Fibroblast of skin of back (primary cell): ENCODE data around the gene FALEC.

Experiments used
- DNase-seq: peaks from one replicate; pipeline ENCODE4 v3.0.0-alpha.2; 2013

Gene FALEC

DNA sequence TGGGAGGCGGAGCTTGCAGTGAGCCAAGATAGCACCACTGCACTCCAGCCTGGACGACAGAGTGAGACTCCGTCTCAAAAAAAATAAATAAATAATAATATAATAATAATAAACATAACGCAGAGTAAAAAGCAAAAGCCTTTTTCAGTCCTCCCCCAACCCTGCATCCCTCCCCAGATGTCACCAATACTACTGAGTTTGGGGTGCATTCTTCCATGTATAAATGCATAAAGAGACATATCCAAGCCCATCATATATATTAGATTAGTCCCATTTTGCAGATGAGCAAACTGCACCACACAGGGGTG is 32.7 kb downstream of the FALEC start:
- no peak for DNase-seq

DNA sequence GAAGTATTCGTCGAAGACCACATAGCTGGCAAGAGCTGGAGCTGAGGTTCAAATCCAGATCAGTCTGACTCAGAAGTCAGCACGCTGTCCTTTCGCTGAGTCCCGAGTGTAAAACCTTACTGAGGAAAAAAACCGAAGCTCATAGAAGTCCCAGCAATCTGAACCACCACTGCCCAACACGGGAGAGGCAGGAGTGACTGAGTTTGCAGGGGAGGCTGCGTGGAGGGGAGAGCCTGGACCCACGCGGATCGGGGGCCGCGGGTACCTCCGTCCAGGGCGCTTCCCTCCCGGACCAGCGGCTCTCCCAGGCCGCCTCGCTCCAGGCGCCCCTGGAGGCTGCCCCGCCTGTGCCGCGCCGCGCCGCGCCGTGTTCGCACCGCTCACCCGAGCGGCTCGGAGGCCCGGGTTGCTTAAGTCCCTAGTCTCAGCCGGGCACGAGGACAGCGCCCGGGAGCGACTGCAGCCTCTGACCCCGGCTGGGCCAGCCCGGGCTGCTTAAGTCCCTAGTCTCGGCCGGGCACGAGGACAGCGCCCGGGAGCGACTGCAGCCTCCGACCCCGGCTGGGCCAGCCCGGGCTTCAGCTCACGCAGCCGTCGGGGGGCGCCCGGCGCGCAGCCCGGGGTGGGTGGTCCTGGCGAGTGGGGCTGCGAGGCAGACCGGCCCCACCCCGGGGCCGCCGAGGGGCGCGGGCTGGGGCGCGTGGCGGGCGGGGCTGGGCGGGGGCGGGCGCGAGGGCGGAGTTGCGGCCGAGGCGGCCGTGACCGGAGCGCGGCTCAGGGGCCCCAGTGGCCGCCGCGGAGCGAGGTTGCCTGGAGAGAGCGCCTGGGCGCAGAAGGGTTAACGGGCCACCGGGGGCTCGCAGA is 33.3 kb downstream of the FALEC start, which contains the start of gene ADAMTSL4:
Gene ADAMTSL4, plus strand, starts transcription at position 777 of the 864 bp plus-strand sequence. CDS start 2,881 bp downstream, outside the sequence.
- peak; percentile 72 for DNase-seq

- no peak for DNase-seq
Measured at GRCh38 chr1:150549496-150550221, 34.1 kb downstream of the FALEC start.

GRCh38 chr1:150550222-150551050 is 34.9 kb downstream of the FALEC start:
- DNase-seq, result no peak

GRCh38 chr1:150551051-150551783 is 35.7 kb downstream of the FALEC start:
- DNase-seq, result no peak

DNA sequence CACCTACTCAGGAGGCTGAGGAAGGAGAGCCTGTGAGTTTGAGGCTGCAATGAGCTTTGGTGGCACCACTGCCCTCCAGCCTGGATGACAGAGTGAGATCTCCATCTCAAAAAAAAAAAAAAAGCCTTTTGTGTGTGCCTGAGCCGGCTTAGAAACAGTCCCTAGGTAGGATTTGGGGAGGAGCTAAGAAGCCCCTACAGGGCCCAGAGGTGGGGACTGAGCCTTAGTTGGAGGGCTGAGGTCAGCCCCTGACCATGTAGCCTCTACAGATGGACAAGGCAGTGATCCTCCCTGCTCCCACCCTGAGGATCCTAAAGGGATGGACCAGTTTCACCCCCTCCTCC is 36.2 kb downstream of the FALEC start:
- no peak for DNase-seq

- DNase-seq, result peak; percentile 76
Measured at GRCh38 chr1:150552128-150552910, 36.8 kb downstream of the FALEC start.

DNA sequence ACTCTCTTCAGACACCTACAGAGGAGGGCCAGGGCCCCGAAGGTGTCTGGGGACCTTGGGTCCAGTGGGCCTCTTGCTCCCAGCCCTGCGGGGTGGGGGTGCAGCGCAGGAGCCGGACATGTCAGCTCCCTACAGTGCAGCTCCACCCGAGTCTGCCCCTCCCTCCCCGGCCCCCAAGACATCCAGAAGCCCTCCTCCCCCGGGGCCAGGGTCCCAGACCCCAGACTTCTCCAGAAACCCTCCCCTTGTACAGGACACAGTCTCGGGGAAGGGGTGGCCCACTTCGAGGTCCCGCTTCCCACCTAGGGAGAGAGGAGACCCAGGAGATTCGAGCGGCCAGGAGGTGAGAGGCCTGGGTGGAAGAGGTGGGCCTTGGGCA is 37.3 kb downstream of the FALEC start:
- DNase-seq, result no peak

- DNase-seq, result no peak
Measured at GRCh38 chr1:150553392-150554085, 38.0 kb downstream of the FALEC start.

GRCh38 chr1:150554086-150554452 is 38.5 kb downstream of the FALEC start:
- no peak for DNase-seq

DNA sequence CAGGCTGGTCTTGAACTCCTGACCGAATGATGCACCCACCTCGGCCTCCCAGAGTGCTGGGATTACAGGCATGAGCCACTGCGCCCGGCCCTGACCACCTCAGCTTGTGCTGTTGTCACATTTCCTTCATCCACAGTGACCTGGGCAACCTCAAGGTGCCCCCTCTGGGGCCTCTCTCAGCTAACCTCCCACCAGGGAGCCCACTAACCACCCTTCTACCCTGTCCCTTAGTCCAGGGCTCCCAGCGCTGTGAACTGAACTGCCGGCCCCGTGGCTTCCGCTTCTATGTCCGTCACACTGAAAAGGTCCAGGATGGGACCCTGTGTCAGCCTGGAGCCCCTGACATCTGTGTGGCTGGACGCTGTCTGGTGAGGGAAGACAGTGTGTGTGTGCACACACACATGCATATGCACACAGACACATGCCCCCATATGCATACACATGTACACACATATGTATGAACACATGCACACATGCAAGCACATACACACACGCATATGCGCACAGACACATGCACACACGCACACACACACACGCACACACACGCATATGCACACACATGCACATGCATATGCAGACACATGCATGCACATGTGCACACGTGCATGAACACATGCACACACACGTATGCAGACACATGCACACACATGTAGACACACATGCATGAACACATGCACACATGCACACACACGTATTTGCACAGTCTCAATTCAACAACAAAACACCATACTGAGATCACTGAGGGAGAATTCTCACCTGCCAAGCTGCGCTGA is 39.8 kb downstream of the FALEC start:
- no peak for DNase-seq

DNA sequence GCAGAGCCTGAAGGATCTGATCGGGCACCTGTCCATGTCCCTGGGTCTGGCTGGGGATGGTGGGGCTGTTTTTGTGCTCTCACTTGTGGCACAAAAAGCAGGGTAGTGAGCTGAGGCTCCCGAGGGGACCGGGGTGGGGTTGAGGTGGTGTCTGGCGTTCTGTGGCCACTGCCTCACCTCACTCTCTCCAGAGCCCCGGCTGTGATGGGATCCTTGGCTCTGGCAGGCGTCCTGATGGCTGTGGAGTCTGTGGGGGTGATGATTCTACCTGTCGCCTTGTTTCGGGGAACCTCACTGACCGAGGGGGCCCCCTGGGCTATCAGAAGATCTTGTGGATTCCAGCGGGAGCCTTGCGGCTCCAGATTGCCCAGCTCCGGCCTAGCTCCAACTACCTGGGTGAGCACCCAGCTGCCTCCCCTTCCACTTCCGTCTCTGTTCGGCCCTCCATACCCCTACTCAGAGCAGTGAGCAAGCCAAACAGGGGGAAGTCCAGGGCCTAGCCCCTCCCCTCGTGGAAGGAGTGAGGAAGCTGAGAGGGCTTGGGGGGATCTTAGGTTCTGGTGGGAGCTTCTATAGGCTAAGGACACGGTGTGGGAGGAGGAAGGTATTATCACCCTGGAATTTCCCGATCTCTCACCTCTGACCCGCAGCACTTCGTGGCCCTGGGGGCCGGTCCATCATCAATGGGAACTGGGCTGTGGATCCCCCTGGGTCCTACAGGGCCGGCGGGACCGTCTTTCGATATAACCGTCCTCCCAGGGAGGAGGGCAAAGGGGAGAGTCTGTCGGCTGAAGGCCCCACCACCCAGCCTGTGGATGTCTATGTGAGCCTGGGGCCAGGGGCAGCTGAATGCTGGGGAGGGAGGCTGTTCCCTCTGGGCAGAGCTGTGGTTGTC is 40.7 kb downstream of the FALEC start:
- DNase-seq, result no peak

DNA sequence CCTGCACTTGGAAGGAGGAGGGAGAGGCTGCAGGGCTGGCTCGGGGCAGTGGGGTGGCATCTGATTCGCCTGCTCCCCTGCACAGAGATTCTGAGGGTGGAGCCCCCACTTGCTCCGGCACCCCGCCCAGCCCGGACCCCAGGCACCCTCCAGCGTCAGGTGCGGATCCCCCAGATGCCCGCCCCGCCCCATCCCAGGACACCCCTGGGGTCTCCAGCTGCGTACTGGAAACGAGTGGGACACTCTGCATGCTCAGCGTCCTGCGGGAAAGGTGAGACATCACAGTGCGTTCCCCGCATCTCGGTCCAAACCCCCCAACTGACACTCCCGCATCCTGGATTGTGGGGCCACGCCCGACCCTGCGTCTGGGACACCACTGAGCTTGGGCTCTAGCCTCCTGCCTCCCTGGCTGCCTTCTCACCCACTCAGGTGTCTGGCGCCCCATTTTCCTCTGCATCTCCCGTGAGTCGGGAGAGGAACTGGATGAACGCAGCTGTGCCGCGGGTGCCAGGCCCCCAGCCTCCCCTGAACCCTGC is 41.6 kb downstream of the FALEC start:
- DNase-seq, result no peak

DNA sequence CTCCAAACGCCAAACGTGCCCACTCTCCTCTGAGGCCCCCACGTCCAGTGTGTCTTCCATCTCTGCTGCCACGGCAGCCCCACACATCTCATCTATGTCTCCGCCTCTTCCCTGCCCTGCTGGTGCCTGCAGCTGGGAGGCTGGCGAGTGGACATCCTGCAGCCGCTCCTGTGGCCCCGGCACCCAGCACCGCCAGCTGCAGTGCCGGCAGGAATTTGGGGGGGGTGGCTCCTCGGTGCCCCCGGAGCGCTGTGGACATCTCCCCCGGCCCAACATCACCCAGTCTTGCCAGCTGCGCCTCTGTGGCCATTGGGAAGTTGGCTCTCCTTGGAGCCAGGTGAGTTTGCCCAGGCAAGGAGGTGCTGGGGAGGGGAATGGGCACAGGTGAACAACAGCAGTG is 42.3 kb downstream of the FALEC start:
- no peak for DNase-seq

DNA sequence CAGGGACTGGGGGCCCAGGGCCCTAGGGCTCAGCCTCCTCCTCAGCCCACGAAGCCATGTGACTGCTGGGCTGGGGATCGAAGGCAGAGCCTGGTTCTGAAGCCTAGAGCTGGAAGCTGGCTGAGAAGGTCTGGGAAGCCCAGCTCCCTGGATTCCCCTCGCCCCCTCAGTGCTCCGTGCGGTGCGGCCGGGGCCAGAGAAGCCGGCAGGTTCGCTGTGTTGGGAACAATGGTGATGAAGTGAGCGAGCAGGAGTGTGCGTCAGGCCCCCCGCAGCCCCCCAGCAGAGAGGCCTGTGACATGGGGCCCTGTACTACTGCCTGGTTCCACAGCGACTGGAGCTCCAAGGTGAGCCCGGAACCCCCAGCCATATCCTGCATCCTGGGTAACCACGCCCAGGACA is 42.8 kb downstream of the FALEC start:
- no peak for DNase-seq

- no peak for DNase-seq
Measured at GRCh38 chr1:150558761-150559655, 43.5 kb downstream of the FALEC start.

GRCh38 chr1:150559656-150560010 is 44.1 kb downstream of the FALEC start:
- no peak for DNase-seq

DNA sequence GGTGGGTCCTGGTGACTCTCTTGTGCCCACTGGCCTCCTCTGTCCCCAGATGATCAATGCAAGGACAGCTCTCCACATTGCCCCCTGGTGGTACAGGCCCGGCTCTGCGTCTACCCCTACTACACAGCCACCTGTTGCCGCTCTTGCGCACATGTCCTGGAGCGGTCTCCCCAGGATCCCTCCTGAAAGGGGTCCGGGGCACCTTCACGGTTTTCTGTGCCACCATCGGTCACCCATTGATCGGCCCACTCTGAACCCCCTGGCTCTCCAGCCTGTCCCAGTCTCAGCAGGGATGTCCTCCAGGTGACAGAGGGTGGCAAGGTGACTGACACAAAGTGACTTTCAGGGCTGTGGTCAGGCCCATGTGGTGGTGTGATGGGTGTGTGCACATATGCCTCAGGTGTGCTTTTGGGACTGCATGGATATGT is 44.5 kb downstream of the FALEC start:
- peak; percentile 62 for DNase-seq
